ENCODE results near the gene IER5L. TPM values are rescaled to one million over a fixed set of nuclear protein-coding genes. Genes with fewer than 3 reads are reported as not detected.

Gene IER5L
- total RNA-seq, 4 donors from 2014 or later, result 5.0 to 24.2 (median 12.9) TPM

GRCh38 chr9:129172816-129173215 lies 5.2 kb downstream of the IER5L start:
- TF ChIP-seq CTCF (IDR thresholded peaks at IDR 0.05), result no peak
- TF ChIP-seq POLR2A (IDR thresholded peaks at IDR 0.05; ENCODE audit: low read depth), result no peak
- no peak for TF ChIP-seq EP300 (IDR thresholded peaks at IDR 0.05)
- no peak for TF ChIP-seq POLR2AphosphoS5 (IDR thresholded peaks at IDR 0.05)
- peak overlapping the region in 3 of 4 donors; percentile 91 to 97 (median 92) for H3K27ac ChIP-seq (replicated peaks in 1 of 4)
- H3K4me1 ChIP-seq, result peaks cover 25 to 44% (median 38%) of the 10 kb centered on the region in 4 donors
- no peaks in the 10 kb centered on the region for H3K9me3 ChIP-seq
- intact Hi-C loops (cut with DNase I), result no loop called here
- DNase-seq (ENCODE audit: extremely low spot score), result no peak
- H3K27me3 ChIP-seq, result no peaks in the 10 kb centered on the region
- no peak overlapping the region for H3K4me3 ChIP-seq
- WGBS, result 41% methylated on average over 5 of the region's 5 CpGs
- peaks cover 0 to 5% (median 0%) of the 10 kb centered on the region in 4 donors for H3K36me3 ChIP-seq

GRCh38 chr9:129171993-129172751 lies 5.9 kb downstream of the IER5L start:
- 73% methylated on average over 7 of the region's 7 CpGs for WGBS

GRCh38 chr9:129170229-129170628 lies 7.8 kb downstream of the IER5L start:
- Histone ChIP-seq H3K27ac (replicated peaks in 1 of 4) (no peak overlapping the region), H3K27me3 (no peaks in the 10 kb centered on the region), H3K36me3 (no peaks in the 10 kb centered on the region), H3K4me3 (no peak overlapping the region), H3K9me3 (no peaks in the 10 kb centered on the region), H3K4me1 (peaks cover 35 to 55% (median 52%) of the 10 kb centered on the region in 4 donors)
- no peak for DNase-seq (ENCODE audit: extremely low spot score)
- intact Hi-C loops (cut with DNase I), result no loop called here
- TF ChIP-seq CTCF (IDR thresholded peaks at IDR 0.05) (no peak), POLR2AphosphoS5 (IDR thresholded peaks at IDR 0.05) (no peak), POLR2A (IDR thresholded peaks at IDR 0.05; ENCODE audit: low read depth) (no peak), EP300 (IDR thresholded peaks at IDR 0.05) (no peak)
- 60% methylated on average over 6 of the region's 6 CpGs for WGBS

More at GRCh38 chr9:129171993-129172751, 5.9 kb downstream of the IER5L start:
- H3K9me3 ChIP-seq, result no peaks in the 10 kb centered on the region
- intact Hi-C loops (cut with DNase I), result no loop called here
- H3K4me3 ChIP-seq, result no peak overlapping the region
- H3K36me3 ChIP-seq, result peaks cover 0 to 5% (median 0%) of the 10 kb centered on the region in 4 donors
- H3K27me3 ChIP-seq, result no peaks in the 10 kb centered on the region
- peaks cover 31 to 50% (median 44%) of the 10 kb centered on the region in 4 donors for H3K4me1 ChIP-seq
- no peak for DNase-seq (ENCODE audit: extremely low spot score)
- no peak overlapping the region for H3K27ac ChIP-seq (replicated peaks in 1 of 4)
- TF ChIP-seq EP300 (IDR thresholded peaks at IDR 0.05) (no peak), POLR2A (IDR thresholded peaks at IDR 0.05; ENCODE audit: low read depth) (no peak), CTCF (IDR thresholded peaks at IDR 0.05) (no peak), POLR2AphosphoS5 (IDR thresholded peaks at IDR 0.05) (no peak)

- Histone ChIP-seq H3K4me3 (peak overlapping the region; percentile 36 to 51 (median 40)), H3K36me3 (no peaks in the 10 kb centered on the region)
Observed at GRCh38 chr9:129166623-129167557, 11.2 kb downstream of the IER5L start.

More at GRCh38 chr9:129166623-129167557, 11.2 kb downstream of the IER5L start:
- DNase-seq (ENCODE audit: extremely low spot score), result peak; percentile 95
- H3K9me3 ChIP-seq, result no peaks in the 10 kb centered on the region
- no peaks in the 10 kb centered on the region for H3K27me3 ChIP-seq
- TF ChIP-seq CTCF (IDR thresholded peaks at IDR 0.05) (no peak), POLR2AphosphoS5 (IDR thresholded peaks at IDR 0.05) (peak; percentile 70 to 84)
- peaks cover 25 to 47% (median 47%) of the 10 kb centered on the region in 4 donors for H3K4me1 ChIP-seq
- intact Hi-C loops (cut with DNase I), result no loop called here
- peak overlapping the region; percentile 78 to 87 (median 83) for H3K27ac ChIP-seq (replicated peaks in 1 of 4)
- WGBS, result 21% methylated on average over 15 of the region's 18 CpGs

Measured in esophagus muscularis mucosa (tissue), 4 donors.